GM18858 (cell line): ENCODE results near the gene ARNT2.
"Not testable (repeated sequence)": the region's sequence is repeated elsewhere in the genome, so short reads cannot be mapped to it uniquely, and the experiment has no call there.

Experiments
- ATAC-seq: cut with Tn5 transposase; IDR thresholded peaks from one replicate; pipeline ENCODE4 v1.9.1; 2021; ENCODE audit not compliant: unreplicated experiment

The ARNT2 gene

DNA sequence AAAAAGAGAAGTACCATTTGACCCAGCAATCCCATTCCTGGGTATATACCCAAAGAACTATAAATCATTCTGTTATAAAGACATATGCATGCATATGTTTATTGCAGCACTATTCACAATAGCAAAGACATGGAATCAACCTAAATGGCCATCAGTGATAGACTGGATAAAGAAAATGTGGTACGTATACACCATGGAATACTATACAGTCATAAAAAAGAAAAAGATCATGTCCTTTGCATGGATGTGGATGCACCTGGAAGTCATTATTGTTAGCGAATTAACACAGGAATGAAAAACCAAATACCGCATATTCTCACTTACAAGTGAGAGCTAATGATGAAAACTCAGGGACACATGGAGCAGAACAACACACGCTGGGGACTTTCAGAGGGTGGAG lies 106.8 kb downstream of the ARNT2 start:
- ATAC-seq: not testable (repeated sequence)

DNA sequence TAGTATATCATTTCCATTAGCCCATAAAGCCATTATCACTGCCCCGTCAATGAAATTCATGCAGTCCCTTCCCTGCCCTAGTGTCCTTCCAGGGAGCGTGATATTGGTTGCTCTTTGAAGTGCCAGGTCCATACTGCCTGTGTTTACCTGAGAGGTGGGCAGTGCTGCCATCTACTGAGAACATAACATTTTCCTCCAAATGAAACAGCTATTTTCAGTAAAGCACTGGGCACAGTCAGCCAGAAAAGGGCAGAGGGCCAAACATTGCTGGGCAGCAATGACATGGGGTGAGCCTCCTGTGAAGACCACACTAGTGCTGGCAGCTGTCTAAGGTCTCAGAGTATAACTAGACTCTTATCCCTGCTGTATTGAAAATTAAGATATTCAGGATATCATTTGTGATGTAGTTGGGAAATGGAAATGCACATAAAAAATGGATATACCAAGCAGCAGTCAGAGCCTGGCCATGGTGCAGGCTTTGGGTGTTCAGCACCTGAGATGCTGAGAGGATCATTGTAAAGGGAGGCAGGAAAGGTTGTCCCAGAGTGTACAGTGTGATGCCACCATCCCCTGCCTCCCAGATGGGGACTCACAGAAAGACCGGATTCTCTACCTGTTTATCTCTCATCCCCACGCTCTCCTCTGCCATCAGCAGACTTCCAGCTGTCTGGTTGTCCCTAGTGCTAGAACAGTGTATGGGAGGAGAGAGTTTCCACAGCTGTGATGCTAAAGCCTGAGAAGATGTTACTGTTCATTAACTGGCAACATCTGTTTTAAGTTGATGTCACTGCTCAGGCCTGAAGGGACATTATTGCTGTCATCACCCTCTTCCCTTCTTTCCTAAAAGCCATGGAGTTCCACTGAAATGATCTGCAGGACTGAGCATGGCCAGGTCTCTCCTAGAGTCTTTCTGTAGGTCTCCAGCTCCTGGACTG lies 108.8 kb downstream of the ARNT2 start:
- ATAC-seq: no peak

DNA sequence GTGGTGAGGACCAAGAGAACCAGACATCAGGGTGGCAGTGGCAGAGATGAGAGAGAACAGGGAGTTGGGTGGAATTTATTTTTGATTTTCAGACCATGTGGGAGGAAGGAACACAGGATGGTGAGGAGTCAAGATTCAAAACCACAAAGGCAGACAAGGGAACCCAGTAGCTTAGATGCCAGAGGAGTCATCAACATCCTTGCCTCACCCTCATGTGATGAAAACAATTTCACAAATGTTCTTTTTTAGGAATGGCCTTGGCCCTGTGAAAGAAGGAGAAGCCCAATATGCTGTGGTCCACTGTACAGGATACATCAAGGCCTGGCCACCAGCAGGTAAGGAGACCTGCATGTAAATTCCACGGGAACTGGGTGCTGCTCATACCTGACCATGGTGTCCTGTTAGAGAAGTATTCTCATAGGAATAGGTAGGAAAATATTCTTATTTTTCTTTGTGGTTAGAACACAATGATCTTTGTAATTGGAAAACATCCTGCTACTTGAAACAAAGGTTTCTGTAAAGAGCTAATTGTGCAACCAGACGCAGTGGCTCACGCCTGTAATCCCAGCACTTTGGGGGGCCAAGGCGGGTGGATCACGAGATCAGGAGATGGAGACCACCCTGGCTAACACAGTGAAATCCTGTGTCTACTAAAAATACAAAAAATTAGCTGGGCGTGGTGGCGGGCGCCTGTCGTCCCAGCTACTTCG lies 110.0 kb downstream of the ARNT2 start:
- no peak for ATAC-seq

DNA sequence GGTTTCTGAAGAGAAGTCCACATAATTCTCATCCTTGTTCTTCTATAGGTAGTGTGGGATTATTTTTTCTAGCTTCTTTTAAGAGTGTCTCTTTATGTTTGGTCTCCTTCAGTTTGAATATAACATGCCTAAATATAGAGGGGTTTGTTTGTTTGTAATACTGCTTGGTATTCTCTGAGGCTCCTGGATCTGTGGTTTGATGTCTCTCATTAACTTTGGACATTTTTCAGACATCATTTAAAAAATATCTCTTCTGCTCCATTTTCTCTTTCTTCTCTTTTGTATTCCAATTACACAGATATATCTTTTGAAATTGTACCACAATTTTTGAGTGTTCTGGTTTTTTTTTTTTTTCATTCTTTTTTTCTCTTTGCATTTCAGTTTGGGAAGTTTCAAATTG lies 113.1 kb downstream of the ARNT2 start:
- ATAC-seq: no peak

DNA sequence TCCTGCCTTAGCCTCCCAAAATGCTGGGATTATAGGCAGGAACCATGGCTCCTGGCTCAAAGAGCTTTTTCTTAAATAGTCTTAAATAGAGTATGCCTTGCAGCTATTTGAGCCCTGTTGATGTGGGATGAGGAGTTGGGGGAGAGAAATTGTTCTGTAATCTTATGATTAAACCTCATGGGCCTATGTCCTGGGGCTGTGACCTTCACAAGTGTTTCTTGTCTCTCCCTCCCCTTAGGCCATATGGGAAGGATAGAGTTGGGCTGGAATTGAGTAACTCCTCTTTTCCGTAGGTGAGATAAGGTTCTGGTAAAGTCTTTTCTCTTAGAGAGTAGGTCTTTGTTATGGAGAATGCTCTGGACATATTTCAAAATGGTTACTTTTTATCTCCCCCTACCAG lies 114.3 kb downstream of the ARNT2 start:
- ATAC-seq: no peak

DNA sequence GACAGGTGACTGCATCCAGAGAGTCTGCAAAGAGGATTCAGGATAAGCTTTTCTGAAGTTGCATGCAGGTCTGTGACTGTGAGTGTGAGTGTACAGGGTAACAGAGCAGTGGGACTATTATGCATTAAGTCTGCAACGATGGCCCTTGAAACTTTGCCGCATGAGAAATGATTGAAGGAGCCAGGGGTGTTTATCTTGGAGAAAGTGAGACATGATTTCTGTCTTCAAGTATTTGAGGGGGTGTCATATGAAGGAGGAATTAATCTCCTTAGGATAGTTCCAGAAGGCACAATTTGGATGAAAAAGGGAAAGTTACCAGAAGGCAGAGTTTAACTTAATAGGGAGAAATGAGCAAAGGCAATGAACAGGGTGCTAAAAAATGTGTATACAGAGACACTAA lies 119.6 kb downstream of the ARNT2 start:
- no peak for ATAC-seq

DNA sequence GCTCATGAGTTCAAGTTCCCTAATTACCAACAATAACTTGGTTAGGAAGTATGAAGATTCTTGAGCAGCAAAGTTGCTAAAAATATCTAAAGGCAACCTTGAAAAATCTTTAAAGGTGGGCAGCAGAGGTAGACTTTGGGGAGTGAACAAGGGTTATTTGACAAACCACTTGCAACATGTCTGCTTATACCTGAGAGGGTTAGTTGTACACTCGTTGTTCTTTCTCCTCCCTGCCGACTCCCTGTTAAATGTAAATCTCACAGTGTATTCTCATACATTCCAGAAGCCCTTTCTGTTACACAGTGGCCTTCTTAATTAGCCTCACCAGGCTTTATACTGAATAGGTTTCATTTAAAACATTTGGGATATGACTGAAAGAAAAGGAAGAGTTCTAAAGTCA lies 121.7 kb downstream of the ARNT2 start:
- ATAC-seq: no peak

DNA sequence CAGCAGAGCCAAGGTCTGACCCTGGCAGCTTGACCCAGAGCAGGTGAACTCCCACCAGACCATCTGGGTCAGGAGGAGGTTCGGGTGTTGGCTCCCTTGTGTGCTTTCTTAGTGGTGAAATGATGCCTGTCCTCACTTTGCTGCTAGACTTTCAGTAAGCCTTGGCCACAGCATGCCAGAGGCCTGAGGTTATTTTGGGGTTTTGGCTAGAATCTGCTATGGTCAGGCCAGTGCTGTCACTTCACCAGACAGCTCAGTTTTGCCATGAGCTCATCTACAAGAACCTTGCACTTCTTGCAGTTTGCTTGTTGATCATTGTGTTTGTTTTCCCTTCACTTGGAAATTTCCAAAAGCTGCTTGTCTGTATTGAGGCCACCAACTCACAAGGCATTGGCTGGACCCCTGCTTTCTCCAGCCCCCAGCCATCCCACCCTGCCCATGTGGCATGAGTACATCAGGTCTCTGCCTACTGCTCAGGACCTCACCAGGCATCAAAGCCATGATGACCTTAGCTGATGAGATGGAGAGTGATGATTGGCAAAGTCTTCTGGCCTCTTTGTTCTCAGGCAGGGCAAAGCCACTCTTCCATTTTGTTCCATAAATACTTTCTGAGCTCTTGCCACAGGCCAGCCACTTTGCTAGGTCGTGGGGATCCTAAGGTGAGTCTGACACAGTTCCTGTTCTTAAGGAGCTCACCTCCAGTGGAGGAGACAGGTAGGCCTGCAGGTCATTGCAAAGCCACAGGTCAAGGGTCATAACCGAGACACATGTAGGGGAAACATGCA lies 122.6 kb downstream of the ARNT2 start:
- ATAC-seq: no peak

DNA sequence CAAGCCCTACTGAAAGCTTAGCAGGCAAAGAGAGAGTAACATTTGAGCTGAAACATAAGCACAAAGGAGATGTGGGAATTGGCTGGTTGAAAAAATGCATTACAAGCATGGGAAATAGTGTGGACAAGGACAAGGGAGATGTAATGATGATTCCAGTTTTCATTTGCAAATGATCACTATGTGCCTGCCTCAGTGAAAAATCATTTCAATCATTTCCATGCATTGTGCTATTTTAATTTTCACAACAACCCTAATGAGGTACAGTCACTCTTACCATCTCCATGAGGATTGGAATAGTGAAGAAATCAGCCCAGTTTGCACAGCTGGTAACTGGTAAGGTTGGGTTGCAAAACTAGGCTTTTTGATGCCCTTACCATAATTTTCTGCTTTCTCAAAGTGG lies 123.2 kb downstream of the ARNT2 start:
- ATAC-seq: no peak

DNA sequence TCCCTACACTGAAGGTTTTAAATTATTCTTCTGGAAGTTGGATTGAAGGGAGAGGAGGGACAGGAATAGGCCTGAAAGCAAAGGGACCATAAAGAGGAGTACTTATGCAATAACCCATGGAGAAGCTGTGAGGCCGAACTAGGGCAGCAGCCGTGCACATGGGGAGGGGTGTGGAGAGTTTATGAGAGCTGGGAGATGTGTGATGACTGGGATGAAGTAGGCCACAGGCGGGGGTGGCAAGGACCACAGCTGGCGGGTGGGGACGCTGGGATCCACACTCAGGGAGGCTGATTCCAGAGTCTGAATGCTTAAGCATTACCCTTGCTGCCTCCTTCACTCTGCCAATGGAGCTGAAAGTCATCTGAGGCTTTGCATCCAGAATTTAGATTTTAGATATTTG lies 123.8 kb downstream of the ARNT2 start:
- ATAC-seq: no peak

DNA sequence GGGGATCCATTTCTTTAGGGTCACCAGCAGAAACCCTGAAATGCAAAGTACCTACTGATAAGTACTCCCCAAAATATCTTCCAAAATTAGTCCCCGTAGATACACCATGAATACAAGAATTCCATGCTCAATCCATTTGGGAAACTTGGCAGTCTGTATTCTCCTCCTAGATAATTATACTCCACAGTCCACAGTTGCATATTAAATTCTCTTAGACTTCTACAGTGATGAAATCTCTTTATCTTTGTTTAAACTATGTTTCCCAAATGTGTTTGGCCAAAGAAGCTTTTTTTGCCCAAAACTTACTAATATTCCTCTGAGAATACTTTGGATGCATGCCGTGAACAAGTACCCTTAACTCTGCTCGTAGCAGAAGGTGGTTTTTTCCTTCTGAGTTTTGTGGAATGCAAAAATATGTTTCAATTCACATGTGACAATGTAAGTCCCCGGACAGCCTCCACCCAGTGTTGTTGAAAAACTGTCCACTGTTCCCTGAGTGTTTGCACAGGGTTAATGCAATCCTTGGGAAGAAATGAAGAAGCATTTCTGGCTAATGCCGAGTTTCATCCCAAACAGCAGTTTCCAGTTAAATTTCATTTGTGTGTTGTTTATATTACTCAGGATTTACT lies 126.7 kb downstream of the ARNT2 start:
- ATAC-seq: no peak

DNA sequence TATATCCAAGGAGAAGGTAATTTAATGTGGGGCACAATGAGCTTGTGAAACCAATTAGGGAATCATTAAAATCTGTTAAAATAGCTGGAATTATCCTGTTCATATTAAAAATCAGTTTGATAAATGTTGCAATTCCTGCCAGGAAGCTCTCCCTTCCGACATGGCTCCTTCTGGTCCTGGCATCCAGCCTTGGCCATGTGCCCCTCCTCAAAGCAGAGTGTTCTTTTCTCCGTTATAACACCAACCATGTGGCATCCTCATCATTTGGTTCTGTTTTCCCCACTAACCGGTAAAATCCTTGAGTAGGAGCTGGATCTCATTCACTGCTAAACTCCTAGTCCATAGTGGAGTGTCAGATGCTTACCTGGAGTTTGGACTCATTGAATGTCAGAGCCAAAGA lies 127.2 kb downstream of the ARNT2 start:
- ATAC-seq: no peak

DNA sequence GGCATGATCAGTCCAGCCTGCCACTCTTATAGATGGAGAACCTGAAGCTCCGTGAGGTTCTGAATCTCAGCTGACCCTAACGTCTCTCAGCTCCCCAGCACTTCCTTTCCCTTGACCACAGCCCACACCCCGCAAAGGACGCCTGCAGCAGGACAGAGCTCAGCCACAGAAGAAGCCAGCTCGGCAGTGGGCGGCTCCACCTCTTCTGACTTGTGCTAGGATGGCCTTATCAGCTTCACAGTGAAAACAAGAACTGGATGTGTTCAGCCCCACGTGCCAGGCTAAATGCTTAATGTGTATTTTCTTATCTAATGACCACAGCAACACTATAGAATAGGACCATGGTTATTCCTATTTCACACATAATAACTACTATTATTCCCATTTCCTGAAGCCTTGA lies 127.6 kb downstream of the ARNT2 start:
- ATAC-seq: no peak

DNA sequence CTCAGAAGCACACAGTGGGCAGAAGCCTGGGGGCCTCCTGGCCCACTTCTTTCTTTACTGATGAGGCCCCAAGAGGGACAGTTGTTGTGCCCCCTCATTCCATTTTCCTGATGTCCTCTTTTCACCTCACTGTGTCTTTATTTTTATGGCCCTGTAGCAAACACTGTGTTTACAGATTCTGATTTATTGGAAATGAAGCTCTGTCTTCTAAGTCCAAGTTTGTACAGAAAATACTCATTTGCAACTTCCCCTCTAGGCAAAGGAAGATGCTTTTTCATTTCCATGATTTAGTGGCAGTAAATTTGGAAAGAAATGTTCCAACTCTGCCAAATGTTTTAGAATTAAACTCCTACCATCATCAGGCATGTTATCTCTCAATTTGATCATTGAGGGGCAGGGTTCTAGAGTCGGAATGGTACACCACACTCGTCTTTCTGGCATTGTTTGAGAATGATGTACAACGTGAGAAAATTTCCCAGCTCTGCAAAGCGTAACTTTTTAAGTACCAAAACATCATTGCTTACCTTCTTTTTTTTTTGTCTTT lies 129.7 kb downstream of the ARNT2 start:
- ATAC-seq: no peak

DNA sequence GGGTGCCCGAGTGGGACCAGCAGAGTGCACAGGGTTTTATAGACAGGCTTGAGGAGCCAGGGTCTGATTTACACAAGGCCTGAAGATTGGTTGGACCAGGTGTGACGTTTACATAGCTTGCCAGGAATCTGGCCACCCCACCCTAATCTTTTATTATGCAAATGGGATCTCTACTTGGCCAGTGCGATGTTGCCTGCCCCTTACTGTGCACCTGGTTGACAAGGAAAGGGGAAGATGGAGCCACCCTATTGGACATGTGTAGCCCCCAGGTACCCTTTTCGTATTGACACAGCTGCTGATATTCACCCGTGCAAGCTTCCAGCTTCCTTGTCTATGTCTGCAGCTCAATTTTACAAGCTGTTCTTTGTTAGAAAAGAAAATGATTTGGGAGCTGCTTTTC lies 132.0 kb downstream of the ARNT2 start:
- no peak for ATAC-seq

DNA sequence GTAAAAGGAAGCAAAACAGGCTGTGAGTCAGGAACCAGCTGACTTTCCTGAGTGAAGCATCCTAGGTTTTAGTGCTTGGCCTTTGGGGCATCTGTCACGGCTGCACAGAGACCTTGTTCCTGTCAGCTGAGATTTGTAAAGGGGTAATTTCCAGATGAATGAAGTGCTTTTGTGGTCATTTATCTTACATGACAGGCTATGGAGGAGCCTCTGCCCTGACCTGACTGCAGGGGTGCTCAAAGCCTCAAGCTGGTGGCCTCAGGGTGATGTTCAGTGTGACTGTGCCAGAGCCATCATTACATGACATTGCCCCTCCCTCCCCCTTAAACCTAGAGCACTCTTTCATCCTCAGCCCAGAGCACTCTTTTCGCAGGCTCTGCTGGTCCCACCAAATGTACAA lies 132.5 kb downstream of the ARNT2 start:
- no peak for ATAC-seq

DNA sequence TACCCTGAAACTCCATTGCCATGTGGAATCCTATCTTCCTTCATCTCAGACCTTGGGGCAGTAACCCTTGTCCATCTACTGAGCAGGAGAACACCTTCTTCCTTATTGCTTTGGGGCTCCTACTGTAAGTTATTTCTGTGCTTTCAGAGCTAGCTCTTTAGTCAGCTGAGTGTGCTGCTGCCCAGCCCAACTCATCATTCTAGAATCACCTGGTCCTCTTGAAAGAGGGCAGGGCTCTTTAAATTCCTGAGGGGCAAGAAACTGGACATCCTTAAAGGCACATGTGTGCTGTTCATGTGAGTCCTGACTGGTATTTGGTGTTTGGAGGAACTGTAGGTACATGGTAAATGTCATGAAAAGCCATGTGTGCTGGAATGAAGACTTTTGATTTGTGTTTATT lies 140.9 kb downstream of the ARNT2 start:
- no peak for ATAC-seq

DNA sequence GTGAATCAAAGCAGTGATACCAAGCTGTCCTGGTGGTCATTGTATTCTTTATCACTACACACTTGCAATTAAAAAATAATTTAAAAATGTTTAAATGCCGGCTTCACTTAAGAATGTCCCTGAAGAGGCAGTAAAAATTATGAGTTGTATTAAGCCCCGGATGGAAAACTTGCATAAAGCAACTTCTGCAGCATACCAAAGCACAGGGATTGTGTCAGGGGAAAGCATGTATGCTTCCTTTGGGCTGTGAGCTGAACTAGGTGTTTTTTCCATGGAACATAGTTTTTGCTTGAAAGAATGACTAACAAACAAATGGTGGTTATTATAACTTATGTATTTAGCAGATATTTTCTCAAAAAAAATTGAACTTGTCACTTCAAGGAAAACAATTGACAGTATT lies 143.1 kb downstream of the ARNT2 start:
- no peak for ATAC-seq

DNA sequence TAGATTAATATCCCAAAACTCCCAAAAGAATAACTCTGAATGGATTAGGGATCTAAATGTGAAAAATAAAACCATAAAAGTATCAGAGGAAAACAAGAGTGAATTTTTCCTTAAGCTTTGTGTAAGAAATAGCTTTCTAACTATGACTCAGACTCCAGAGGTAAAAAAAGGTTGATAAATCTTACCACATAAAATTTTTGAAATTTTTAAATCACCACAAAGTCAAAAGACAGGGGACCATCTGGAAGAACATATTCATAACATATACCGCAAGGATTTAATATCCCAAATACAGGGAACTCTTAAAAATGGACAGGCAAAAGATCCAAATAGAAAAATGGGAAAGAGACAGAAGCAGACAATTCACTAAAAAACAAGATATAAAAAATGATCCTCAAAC lies 145.0 kb downstream of the ARNT2 start:
- ATAC-seq: no peak

DNA sequence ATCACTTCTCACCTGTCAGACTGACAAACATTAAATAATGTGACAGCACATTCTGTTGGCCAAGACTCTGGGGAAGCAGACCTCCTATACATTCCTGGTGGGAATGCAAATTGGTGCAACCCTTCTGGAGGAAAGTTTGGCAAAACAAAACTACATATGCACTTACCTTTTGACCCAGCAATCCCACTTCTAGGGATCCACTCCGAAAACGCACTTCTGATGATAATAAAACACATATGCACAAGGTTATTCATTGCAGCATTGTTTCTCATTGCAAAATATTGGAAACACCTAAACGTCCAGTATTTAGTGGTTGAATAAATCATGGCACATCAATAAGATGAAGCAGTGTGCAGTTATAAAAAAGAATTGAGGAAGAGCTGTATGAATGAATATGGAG lies 145.5 kb downstream of the ARNT2 start:
- ATAC-seq: no peak
